ENCODE results near the gene TOX3. TPM values are rescaled to one million over a fixed set of nuclear protein-coding genes. Genes with fewer than 3 reads are reported as not detected.

TOX3 gene
- polyA plus RNA-seq, 1 of the 3 experiments (the other 2 are of a cell fraction), result not detected

GRCh38 chr16:52544703-52545102 lies 2.2 kb downstream of the TOX3 start:
- 39% methylated on average over 2 of the region's 2 CpGs for WGBS (ENCODE audit: low lambda C conversion rate)
- H3K4me3 ChIP-seq (ENCODE audit: low read depth in 2 of 2, low read length in 1 of 2), result no peak overlapping the region
- H3K9me3 ChIP-seq, result no peaks in the 10 kb centered on the region
- no peak overlapping the region for H3K9ac ChIP-seq
- TF ChIP-seq MXI1 (IDR thresholded peaks at IDR 0.05; ENCODE audit: low read depth, low read length) (no peak), GABPA (IDR thresholded peaks at IDR 0.05; ENCODE audit: low read depth) (no peak), FOSL2 (IDR thresholded peaks at IDR 0.05; ENCODE audit: borderline replicate concordance, low read depth) (no peak), POLR2AphosphoS5 (IDR thresholded peaks at IDR 0.05; ENCODE audit: low read depth, low read length) (no peak), MEF2A (IDR thresholded peaks at IDR 0.05; ENCODE audit: borderline replicate concordance, low read depth) (no peak), TEAD4 (IDR thresholded peaks at IDR 0.05; ENCODE audit: borderline replicate concordance, insufficient read depth) (no peak), YY1 (IDR thresholded peaks at IDR 0.05; ENCODE audit: low read depth) (no peak), CTCF (IDR thresholded peaks at IDR 0.05) (no peak)
- H2AFZ ChIP-seq (ENCODE audit: low read depth), result no peak overlapping the region
- H3K36me3 ChIP-seq (replicated peaks in 1 of 2; ENCODE audit: control insufficient read depth in 1 of 2, insufficient read depth in 2 of 2, low read length in 1 of 2), result no peaks in the 10 kb centered on the region
- peaks cover 18% of the 10 kb centered on the region; the same call in 1 of the 2 replicates for H3K27me3 ChIP-seq (ENCODE audit: insufficient read depth)
- no peak for DNase-seq
- no peak overlapping the region for H3K4me2 ChIP-seq
- no peaks in the 10 kb centered on the region for H3F3A ChIP-seq (replicated peaks; ENCODE audit: insufficient read depth)
- CTCF ChIA-PET, result no interaction called here
- H3K79me2 ChIP-seq (ENCODE audit: insufficient read depth), result no peaks in the 10 kb centered on the region
- POLR2A ChIA-PET, result no interaction called here
- H3K4me1 ChIP-seq (ENCODE audit: control insufficient read depth in 1 of 2, insufficient read depth in 2 of 2, low read depth in 1 of 2, low read length in 1 of 2), result no peaks in the 10 kb centered on the region
- H3K27ac ChIP-seq (ENCODE audit: low read depth in 2 of 2, low read length in 1 of 2), result no peak overlapping the region
- H3K9me2 ChIP-seq, result no peaks in the 10 kb centered on the region
- no peaks in the 10 kb centered on the region for H4K20me1 ChIP-seq (ENCODE audit: insufficient read depth)

GRCh38 chr16:52543654-52544053 lies 3.3 kb downstream of the TOX3 start:
- H3K9ac ChIP-seq, result no peak overlapping the region
- H3K9me3 ChIP-seq, result no peaks in the 10 kb centered on the region
- no peak for TF ChIP-seq NFIC (IDR thresholded peaks at IDR 0.05; ENCODE audit: borderline replicate concordance)
- TF ChIP-seq JUND (IDR thresholded peaks at IDR 0.05), result no peak
- TF ChIP-seq CTCF (IDR thresholded peaks at IDR 0.05), result no peak
- no peak for TF ChIP-seq MEF2A (IDR thresholded peaks at IDR 0.05; ENCODE audit: borderline replicate concordance, low read depth)
- TF ChIP-seq POLR2AphosphoS5 (IDR thresholded peaks at IDR 0.05; ENCODE audit: low read depth, low read length), result no peak
- TF ChIP-seq SIN3A (IDR thresholded peaks at IDR 0.05; ENCODE audit: borderline replicate concordance, low read depth, low read length), result no peak
- TF ChIP-seq MAX (IDR thresholded peaks at IDR 0.05; ENCODE audit: low read depth), result no peak
- no peak for TF ChIP-seq GATA2 (CRISPR knock-in tag; IDR thresholded peaks at IDR 0.05)
- TF ChIP-seq NRF1 (IDR thresholded peaks at IDR 0.05; ENCODE audit: low read depth, low read length), result no peak
- TF ChIP-seq EP300 (IDR thresholded peaks at IDR 0.05; ENCODE audit: borderline replicate concordance in 1 of 2, low read depth in 1 of 2, low read length in 1 of 2), result no peak
- no peak for TF ChIP-seq ELF1 (IDR thresholded peaks at IDR 0.05)
- TF ChIP-seq TAF1 (IDR thresholded peaks at IDR 0.05; ENCODE audit: borderline replicate concordance, low read depth, low read length), result no peak
- no peak for TF ChIP-seq FOXM1 (IDR thresholded peaks at IDR 0.05; ENCODE audit: low read depth)
- no peak for TF ChIP-seq TCF12 (IDR thresholded peaks at IDR 0.05)
- no peaks in the 10 kb centered on the region for H3K9me2 ChIP-seq
- H3K4me3 ChIP-seq (ENCODE audit: low read depth in 2 of 2, low read length in 1 of 2), result no peak overlapping the region
- H4K20me1 ChIP-seq (ENCODE audit: insufficient read depth), result no peaks in the 10 kb centered on the region
- H3F3A ChIP-seq (replicated peaks; ENCODE audit: insufficient read depth), result no peaks in the 10 kb centered on the region
- H3K79me2 ChIP-seq (ENCODE audit: insufficient read depth), result no peaks in the 10 kb centered on the region
- ChIA-PET CTCF (no interaction called here), POLR2A (no interaction called here)
- DNase-seq, result no peak
- H3K27me3 ChIP-seq (ENCODE audit: insufficient read depth), result peaks cover 16% of the 10 kb centered on the region; the same call in 1 of the 2 replicates
- no peaks in the 10 kb centered on the region for H3K36me3 ChIP-seq (replicated peaks in 1 of 2; ENCODE audit: control insufficient read depth in 1 of 2, insufficient read depth in 2 of 2, low read length in 1 of 2)
- WGBS (ENCODE audit: low lambda C conversion rate), result 18% methylated on average over 4 of the region's 4 CpGs
- no peak overlapping the region for H3K27ac ChIP-seq (ENCODE audit: low read depth in 2 of 2, low read length in 1 of 2)
- H3K4me2 ChIP-seq, result no peak overlapping the region
- no peaks in the 10 kb centered on the region for H3K4me1 ChIP-seq (ENCODE audit: control insufficient read depth in 1 of 2, insufficient read depth in 2 of 2, low read depth in 1 of 2, low read length in 1 of 2)
- no peak overlapping the region for H2AFZ ChIP-seq (ENCODE audit: low read depth)
